Measurements from ENCODE around the gene PIKFYVE.
"Not testable (repeated sequence)": the region's sequence is repeated elsewhere in the genome, so short reads cannot be mapped to it uniquely, and the experiment has no call there.

Gene PIKFYVE

DNA sequence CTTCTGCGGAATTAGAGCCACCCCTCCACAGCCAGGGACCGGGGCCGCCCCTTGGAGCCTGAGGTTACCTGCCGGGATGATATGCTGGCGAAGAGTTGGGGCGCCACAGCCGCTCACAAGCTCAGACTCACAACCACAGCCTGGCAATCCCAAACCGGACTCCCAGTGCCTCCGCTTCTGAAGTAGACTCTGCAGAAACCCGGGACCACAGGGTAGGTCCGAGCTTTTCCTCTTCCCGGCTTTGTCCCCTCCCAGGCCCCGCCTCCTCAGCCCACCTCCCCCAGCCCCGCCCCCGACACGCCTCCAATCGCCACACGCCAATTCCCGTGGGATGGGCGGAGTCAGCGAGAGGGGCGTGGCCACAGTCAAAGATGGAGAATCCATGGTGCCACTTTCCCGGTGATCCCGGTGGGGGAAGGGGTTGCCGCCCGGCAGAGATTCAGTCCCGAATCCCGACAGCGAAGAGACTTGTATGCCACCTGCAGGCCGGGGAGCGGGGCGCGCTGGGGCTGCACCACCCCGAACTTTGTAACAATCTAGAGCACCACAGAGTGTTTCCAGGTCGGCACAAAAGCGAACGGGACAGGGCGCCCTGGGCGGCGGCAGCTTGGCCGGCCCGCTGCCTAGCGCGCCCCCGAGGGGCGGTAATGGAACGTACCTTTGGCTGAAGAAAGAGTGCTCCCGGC lies 11.0 kb upstream of the PIKFYVE start, which contains the start of gene IDH1:
Gene IDH1 (minus strand): TSS at position 201 of the 686 bp plus-strand sequence. CDS start 3,520 bp downstream, outside the sequence.
- DNase-seq, result peak; percentile 65

DNA sequence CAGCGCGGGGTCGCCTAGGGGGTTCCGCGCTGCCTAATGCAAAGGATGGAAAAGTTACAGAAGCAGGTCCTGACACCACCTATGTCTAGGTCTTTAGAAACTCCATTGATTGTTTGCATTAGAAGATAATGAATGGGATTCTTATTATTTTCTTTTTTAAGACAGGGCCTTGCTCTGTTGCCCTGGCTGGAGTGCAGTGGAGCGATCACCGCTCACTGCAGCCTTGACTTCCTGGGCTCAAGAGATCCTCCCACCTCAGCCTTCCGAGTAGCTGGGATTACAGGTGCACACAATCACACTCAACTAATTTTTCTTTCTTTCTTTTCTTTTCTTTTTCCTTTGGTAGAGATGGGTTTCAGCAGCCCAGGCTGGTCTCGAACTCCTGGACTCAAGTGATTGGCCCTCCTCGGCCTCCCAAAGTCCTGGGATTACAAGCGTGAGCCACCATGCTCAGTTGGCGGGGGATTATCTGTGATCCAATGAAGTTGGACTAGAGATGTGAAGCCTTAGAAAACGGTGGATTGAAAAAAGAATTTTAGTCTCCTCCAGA lies 10.4 kb upstream of the PIKFYVE start:
- DNase-seq, result no peak

- no peak for DNase-seq
These were observed 9.8 kb upstream of the PIKFYVE start for GRCh38 chr2:208256192-208256782.

GRCh38 chr2:208256849-208257813 lies 8.9 kb upstream of the PIKFYVE start:
- not testable (repeated sequence) for DNase-seq

DNA sequence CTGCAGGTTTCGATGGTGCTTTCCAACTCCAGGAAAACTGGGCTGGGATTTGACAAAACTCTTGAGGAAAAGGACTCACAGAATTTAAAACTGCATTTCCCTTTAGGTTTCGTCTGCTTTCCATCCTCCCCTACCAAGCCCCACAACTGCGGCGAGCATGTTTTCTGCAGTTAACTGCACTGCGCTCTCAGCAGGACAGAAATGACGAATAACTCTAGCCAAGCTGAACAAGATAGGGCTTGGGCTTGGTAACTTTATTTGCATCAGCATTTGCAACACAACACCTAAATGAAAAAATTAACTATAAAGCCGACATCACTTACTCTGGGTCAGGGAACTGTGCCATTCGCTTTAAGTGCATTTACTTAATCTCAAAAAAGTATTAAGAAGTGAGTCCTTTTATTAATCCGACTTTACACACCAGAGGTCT lies 669 bp upstream of the PIKFYVE start:
- DNase-seq, result peak; percentile 2

DNA sequence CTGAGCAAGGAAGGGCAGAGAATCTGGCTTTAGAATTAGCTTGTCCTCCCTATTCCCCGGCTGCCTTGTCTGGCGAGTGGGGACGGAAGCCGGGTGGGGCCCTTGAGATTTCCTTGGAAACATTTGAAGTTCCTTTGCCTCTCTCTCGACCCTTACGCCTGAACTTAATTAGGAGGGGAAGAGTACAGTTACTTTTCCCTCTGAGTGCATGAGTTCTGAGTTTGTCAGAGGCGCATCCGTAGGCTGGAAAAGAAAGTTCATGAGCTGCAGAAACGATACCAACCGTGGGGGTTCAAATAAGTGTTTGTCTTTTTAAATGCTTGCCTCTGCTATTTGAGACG lies 468 bp downstream of the PIKFYVE start:
- DNase-seq, result no peak

DNA sequence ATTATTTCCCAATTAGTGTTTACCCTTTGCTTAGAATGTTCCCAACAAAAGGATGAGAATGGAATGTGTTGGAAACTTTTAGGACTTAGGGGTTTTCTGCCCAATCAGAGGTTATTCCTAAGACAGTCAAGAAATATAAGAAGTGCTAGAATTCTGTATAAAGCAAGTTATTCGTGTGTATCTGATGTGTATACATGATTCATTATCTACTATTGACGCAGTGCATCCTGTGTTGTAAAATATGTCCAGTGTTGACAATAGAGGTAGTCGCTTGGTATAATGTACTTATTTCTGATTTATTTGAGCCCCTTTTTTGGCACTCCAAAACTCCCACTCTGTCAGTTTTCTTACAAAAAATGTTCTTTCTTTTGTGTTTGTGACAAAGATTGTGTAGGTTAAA lies 881 bp downstream of the PIKFYVE start:
- no peak for DNase-seq

DNA sequence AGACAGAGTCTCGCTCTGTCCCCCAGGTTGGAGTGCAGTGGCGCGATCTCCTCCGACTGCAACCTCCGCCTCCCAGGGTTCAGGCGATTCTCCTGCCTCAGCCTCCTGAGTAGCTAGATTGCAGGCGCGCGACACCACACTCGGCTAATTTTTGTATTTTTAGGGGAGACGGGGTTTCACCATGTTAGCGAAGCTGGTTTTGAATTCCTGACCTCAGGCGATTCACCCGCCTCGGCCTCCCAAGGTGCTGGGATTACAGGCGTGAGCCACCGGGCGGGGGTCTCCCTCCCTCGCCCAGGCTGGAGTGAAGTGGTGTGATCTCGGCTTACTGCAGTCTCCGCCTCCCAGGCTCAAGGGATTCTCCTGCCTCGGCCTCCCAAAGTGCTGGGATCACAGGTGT lies 1.5 kb downstream of the PIKFYVE start:
- not testable (repeated sequence) for DNase-seq

GRCh38 chr2:208268156-208268952 lies 2.3 kb downstream of the PIKFYVE start:
- DNase-seq, result no peak

GRCh38 chr2:208269091-208269490 lies 3.0 kb downstream of the PIKFYVE start:
- no peak for DNase-seq

DNA sequence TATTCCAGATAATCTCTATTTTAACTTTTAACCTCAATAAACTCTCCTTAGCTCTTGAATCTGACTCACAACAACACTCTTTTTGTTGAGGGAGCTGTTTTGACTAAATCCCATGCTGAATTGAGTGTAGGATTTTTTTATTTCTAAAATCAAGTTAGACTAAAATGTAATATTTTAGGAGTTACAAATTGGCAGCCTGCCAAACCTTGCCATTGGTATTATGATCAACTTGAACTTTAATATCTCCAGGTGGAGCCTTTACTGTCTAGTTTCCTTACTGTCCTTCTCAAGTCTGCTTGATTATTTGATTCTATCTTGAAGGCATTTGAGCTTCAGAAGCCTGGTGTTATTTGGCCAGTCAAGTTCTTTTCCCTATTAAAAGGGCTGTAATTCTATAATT lies 8.7 kb downstream of the PIKFYVE start:
- no peak for DNase-seq

- DNase-seq, result no peak
These were observed 12.5 kb downstream of the PIKFYVE start for GRCh38 chr2:208278549-208278948.

DNA sequence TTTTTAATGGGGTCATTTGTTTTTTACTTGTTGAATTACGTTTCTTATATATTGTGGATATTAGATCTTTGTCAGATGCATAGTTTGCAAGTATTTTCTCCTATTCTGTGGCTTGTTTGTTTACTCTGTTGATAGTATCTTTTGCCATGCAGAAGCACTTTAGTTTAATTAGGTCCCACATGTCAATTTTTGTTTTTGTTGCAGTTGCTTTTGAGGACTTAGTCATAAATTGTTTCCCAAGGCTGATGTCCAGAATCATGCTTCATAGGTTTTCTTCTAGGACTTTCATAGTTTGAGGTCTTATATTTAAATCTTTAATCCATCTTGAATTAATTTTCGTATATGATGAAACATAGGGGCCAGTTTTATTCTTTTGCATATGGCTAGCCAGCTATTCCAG lies 13.2 kb downstream of the PIKFYVE start:
- no peak for DNase-seq

- no peak for DNase-seq
These were observed 14.2 kb downstream of the PIKFYVE start for GRCh38 chr2:208280234-208280633.

- no peak for DNase-seq
These were observed 14.9 kb downstream of the PIKFYVE start for GRCh38 chr2:208280933-208281332.

GRCh38 chr2:208285853-208286252 lies 19.8 kb downstream of the PIKFYVE start:
- DNase-seq, result no peak

- DNase-seq, result no peak
These were observed 28.5 kb downstream of the PIKFYVE start for GRCh38 chr2:208294482-208295024.

- no peak for DNase-seq
These were observed 29.8 kb downstream of the PIKFYVE start for GRCh38 chr2:208295834-208296233.

DNA sequence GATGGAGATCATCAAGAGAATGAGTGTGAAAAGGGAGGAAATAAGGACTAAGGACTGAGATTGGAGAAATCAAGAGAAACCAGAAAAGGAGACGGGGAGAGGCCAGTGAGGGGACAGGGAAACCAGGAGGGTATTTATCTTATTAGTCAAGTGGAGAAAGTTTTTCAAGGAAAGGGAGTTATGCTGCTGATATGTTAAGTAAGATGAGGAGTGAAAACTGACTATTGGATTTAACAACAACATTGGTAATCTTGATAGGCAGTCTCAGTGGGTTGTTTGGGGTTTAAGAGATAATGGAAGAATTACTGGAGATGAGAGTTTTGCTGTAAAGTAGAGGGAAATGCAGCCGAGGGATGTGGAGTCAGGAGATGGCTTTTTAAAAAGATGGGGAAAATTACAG lies 30.6 kb downstream of the PIKFYVE start:
- DNase-seq, result no peak

GRCh38 chr2:208297961-208298360 lies 31.9 kb downstream of the PIKFYVE start:
- no peak for DNase-seq

- no peak for DNase-seq
These were observed 35.0 kb downstream of the PIKFYVE start for GRCh38 chr2:208300847-208301618.

Measured in NCI-H226 (cell line).